GM12874 (cell line): ENCODE measurements around the gene PACSIN1.

Source experiments
- CTCF ChIP-seq: IDR thresholded peaks from 2 replicates; pipeline ENCODE4 v1.5.1; 2011; ENCODE audit warnings: low read depth, mild to moderate bottlenecking, control low read depth, low read length, moderate library complexity; ENCODE audit not compliant: insufficient read depth

PACSIN1 gene

GRCh38 chr6:34476447-34476846 is 10.6 kb downstream of the PACSIN1 start:
- no peak for TF ChIP-seq CTCF

- no peak for TF ChIP-seq CTCF
These were observed 11.0 kb downstream of the PACSIN1 start for GRCh38 chr6:34476921-34477320.

GRCh38 chr6:34478796-34479195 is 12.9 kb downstream of the PACSIN1 start:
- no peak for TF ChIP-seq CTCF

- TF ChIP-seq CTCF, result no peak
These were observed 18.5 kb downstream of the PACSIN1 start for GRCh38 chr6:34484391-34484790.

- TF ChIP-seq CTCF, result no peak
These were observed 19.0 kb downstream of the PACSIN1 start for GRCh38 chr6:34484899-34485298.

GRCh38 chr6:34485321-34486060 is 19.6 kb downstream of the PACSIN1 start:
- TF ChIP-seq CTCF, result no peak

GRCh38 chr6:34486106-34486740 is 20.3 kb downstream of the PACSIN1 start:
- TF ChIP-seq CTCF, result no peak
